Skeletal muscle cell (primary cell): ENCODE results near the gene FGF3.

ENCODE experiments used
- DNase-seq: peaks from one replicate; pipeline ENCODE4 v3.0.0-alpha.2; 2010; ENCODE audit warnings: low read depth
- H3K4me3 ChIP-seq: 2 replicates; pipeline ENCODE4 v1.5.1; 2011; ENCODE audit warnings: low read depth, mild to moderate bottlenecking, control low read depth, low read length, moderate library complexity

The FGF3 gene

DNA sequence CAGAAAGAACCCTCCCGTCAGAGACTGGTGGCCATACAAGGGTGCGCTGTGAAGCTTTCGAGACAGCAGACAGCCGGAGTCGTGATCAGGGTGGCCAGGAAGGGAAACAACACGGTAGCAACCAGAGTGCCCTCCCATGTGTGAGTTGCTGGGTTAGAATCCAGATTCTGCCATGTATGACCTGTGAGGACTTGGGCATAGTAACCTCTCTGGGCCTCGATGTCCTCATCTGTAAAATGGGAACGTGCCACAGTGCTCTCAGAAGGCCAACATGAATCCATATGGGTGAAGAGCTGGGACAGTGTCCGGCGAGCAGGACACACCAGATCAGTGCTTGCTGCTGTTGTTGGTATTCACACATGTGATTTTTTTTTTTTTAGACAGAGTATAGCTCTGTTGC lies 7.6 kb upstream of the FGF3 start:
- DNase-seq = no peak
- no peak overlapping the region for H3K4me3 ChIP-seq

DNA sequence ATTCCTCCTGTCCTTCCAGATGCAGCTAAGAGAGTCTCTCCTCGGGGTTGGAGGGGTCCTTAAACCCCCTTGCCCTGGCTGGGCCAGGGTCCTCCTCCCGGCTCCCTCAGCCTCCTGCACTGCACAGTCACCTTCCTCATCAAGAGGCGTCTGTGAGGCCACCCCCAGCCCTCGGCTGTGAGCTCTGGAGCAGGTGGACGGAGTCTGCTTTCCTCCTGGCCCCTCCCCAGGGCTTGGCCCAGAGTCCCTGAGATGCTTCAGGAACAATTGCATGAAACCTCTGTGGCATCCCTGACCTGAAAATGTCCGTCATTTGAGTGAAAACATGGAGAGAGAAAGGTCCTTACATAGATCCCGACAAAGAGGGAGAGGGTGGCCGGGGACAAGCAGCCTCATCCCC lies 6.7 kb upstream of the FGF3 start:
- DNase-seq = no peak
- no peak overlapping the region for H3K4me3 ChIP-seq

DNA sequence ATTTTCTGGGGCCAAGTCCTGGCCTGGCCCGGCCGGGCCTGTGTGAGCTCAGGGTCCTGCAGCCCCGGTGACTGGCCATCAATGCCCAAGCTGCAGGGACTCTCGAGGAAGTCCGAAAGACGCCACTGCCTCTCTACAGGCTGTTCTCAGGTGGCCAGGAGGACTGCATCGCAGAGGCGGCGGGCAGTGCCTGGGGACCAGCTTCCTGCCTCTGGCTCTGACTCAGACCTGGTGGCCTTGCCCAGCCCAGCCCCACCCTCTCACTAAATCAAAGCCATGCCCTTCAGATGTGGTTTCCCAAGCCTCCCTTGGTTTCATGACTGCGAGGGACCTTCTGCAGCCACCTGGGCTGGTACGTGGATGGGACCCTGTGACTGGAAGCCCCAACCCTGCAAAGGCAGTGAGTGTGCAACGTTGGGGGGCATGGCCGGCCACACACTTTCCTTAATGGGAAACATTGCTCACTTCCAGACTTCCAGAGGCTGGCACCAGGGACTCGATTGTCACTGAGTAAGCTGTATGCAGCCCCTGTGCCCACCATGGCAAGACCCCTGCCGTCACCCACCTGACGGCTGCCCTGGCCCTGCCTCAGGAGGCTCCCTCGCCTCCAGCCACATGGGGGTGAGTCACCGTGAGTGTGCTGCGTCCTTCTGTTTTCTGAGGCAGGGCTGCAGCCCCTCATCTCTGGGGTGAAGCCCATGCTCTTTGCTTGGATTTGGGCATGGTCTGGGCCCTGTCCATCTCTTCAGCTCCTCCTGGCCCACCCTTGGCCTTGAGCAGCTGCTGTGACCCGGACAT lies 6.0 kb upstream of the FGF3 start:
- DNase-seq = no peak
- no peak overlapping the region for H3K4me3 ChIP-seq

DNA sequence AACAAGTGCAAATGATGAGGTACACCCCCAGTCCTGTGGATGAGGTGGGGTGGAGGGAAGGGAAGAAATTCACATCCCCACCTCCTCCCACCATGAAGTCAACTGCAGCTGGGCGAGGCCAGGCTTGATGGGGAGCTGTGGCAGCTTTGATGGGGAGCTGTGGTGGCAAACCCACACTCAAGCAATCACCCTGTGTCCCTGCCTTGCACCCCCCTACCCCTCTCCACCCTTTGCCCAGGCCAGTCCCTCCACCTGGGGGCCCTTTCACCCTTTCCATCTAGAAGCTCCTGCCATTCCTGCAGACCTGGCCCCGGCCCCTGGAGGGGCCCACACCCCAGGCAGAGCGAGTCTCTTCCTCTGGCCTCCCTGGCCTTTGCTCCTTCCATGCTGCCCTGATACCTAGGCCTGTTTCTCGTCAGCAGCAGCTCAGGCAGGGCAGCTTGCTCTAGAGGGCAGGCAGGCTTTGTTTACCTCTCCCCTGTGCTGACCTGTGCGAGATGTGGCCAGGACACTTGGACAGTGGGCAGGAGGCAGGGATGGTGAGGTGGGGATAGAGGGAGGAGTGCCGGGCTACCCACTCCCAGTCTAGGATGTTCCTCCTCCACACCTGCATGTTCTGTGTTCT lies 4.5 kb upstream of the FGF3 start:
- no peak for DNase-seq
- H3K4me3 ChIP-seq = no peak overlapping the region

DNA sequence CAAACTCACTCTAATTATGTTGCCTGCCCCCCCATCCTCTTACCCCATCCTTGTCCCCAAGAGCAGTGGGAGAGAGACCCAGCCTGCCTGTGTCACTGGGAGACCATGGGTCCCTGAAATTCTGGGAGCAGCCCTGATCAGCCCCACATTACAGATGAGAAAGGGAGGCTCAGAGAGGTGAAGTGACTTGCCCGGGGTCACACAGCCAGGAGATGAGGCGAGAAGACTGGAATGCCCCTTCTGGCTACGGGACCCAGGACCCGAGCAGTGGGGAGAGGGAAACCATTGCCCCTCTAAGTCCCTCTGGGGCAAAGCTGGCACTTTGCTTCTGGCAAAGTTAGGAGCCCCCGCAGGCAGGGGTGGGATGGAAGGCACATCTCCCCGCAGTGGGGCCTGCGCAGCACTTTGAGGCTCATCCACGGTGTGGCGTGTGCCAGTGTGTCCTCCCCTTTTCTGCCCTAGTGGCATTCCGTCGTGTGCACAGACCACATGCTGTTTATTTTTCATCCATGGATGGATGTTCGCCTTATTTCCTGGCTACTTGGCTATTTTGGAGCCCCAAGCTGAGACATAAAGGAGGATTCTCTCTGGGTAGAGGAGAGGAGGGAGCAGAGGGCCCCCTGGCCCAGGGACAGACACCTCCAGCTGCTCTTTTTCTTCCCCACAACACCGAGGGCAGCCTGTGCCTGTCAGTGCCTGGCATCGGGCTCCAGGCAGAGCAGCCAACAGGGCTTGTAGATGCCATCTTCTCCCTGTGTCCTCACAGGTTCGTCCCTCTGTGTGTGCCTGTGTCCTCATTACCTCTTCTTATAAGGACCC lies 3.7 kb upstream of the FGF3 start:
- H3K4me3 ChIP-seq = no peak overlapping the region
- no peak for DNase-seq

DNA sequence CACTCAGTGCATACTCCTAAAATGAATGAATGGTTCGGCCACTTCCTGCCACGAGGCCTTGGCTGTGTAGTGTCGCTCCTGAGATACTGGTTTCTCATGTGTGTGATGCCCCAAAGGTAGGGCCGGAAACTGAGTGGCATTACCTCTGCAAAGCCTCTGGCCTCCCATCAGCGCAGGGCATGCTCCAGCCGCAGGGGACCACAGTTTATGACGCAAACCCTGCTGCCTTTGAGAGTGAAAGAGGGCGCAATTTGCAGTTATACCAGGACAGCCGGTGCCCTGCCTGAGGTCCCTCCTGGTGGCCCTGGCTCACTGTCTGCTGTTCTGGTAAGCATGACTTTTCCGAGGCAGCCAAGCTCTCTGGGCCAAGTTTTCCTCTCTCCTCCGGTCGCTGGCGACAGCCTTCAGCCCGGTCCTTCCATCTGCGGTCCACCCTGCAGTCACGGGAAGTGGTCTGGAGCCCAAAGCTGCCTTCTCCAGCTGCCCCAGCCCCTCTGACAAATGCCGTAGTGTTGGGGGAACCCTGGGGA lies 2.4 kb upstream of the FGF3 start:
- DNase-seq = no peak
- no peak overlapping the region for H3K4me3 ChIP-seq

DNA sequence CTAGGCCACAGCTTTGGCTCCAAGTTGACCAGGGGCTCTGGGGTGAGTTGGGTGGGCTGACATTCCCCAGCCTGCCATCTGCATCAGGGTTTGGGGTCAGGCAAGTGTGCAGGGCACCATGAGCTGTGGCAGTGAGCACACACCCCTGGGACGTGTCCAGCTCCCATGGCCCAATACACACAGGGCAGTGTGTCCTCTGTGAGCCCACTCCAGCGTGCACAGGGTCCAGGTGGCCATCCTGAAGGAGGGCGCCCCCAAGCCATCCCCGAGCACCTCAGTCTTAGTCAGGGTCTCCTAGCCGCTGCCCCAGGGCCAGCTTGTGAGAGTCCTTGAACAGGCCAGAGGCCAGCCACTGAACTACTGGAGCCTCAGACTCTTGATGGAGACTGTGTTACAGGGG lies 1.2 kb upstream of the FGF3 start:
- no peak for DNase-seq
- H3K4me3 ChIP-seq = no peak overlapping the region

DNA sequence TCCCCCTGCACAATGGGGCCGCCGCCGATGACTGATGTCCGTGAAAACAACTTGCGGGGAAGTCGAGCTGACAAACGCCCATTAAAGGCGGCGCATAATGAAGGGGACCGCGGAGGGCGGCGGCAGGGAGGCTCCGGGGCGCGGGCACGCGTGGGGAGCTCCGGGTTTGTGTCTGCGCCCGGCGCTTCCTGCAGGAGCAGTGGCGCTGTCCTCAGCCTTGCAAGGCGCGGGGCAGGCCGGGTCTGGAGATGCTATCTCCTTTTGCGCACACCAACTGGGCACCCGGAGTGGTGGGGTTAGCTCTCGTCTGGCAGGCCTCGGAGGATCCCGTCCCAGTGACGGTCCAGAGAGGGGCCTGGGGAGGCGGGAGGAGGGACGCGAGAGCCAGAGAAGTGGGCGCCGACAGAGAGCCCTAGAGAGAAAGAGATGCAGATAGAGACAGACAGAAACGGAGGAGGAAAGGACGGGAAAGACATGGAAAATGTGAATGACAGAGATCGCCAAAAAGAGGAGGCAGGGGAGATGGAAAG lies 390 bp upstream of the FGF3 start:
- H3K4me3 ChIP-seq = no peak overlapping the region

DNA sequence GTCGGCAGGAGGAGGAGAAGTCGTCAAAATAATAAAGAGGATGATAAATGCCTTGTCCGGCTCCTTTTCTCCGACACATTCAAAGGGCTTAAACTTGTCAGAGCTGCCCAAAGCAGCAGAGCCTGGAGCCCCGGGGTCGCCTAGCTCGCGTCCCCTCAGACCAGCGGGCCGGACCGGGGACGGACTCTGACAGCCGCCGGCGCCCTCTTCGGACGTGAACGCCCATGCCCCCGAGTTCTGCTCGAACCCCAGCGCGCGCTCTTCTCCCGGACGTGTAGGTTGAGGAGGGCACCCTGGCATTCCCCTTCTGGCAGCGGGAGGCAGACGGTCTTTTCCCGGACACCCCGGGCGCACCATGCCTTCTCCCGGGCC lies 999 bp downstream of the FGF3 start:
- no peak overlapping the region for H3K4me3 ChIP-seq

More for the DNA sequence above, 390 bp upstream of the FGF3 start:
- no peak for DNase-seq

DNA sequence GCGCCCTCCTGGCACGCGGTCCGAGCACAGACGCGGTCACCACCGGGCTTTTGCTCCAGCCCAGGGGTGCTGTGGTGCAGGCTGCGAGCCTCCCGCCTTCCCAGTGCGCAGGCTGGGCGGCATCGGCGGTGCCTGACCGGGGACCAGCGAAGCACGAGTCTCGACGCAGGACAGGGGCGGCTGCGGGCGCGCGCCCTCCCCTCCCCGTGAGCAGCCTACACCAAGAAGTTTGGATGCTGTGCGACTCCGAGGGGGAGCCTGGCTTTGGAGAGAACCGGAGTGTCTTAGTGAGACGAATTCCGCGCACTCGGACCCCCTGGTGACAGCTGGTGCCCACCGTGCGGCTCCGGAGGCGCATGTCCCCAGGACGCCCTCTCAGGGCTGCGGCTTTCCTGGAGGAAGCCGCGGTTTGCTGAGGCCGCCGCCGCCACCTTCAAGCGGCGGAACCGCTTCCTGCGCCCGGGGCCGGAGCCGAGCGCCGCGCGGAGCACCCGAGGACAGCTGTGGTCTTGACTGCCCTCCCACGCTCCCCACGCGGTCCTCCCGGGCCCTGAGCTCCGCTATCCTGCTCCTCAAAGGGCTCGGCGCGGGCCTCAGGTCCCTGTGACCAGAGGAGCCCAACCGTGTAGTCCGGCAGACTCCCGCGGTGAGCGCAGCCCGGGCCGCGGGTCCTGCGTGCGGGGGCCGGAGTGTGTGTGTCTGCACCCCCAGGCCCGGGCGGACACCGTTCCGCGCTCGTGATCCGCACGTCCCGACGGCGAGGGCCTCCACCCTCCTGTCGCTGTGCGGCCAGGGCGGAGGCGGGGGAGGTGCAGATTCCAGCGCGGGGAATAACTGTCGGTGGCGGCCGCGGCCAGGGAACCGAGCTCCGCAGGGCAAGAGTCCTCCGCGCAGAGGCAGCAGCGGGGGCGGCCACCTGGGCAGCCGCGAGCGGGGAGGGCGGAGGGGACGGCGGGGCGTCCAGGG lies 1.7 kb downstream of the FGF3 start:
- H3K4me3 ChIP-seq = no peak overlapping the region
- DNase-seq = no peak

More for the DNA sequence above, 999 bp downstream of the FGF3 start:
- DNase-seq = no peak

DNA sequence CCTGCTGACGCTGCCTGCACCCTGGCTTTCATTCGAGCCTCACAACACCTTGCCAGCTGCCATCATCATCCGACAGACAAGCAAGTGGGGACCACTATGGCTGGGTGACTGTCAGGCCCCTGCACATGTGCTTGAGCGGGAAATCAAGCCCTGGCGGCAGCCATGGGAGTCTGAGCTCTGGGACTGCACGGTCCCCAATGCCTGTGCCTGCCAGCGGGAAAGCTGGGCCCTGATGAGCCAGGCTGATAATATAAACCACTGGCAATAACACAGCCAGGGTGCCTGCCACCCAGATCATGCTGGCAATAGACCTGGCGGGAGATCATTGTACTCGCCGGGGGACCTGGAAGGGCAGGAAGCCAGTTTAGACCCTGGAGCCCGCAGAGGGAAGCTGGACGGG lies 2.5 kb downstream of the FGF3 start:
- no peak for DNase-seq
- no peak overlapping the region for H3K4me3 ChIP-seq

DNA sequence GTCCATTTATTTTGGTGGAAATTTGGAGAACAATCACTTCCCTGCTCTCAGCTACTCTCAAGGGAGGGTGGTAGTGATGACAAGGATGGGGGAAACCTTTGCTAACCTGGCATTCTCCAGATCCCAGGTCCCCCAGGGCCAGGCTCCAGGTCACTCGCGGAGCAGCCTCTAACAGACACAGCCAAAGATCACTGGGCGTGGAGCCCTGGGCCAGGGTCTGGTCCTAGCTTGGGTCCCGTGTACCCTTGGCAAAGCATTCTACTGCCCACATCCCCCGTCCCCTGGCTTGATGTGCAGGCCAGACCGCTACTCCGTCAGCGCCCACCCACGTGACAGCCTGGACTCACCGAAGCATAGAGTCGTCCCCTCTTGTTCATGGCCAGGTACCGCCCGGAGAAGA lies 3.2 kb downstream of the FGF3 start:
- no peak overlapping the region for H3K4me3 ChIP-seq
- no peak for DNase-seq

DNA sequence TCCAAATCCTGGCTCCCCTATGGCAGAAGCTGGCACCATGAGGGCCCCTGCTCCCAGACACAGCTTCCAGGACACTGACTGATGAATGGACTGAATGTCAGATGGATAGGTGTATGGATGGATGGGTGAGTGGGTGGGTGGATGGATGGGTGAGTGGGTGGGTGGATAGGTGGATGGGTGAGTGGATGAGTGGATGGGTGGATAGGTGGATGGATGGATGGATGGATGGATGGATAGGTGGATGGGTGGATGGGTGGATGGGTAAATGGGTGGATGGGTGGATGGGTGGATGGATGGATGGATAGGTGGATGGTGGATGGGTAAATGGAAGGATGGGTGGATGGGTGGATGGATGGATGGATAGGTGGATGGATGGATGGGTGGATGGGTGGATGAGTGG lies 4.3 kb downstream of the FGF3 start:
- no peak for DNase-seq
- no peak overlapping the region for H3K4me3 ChIP-seq

DNA sequence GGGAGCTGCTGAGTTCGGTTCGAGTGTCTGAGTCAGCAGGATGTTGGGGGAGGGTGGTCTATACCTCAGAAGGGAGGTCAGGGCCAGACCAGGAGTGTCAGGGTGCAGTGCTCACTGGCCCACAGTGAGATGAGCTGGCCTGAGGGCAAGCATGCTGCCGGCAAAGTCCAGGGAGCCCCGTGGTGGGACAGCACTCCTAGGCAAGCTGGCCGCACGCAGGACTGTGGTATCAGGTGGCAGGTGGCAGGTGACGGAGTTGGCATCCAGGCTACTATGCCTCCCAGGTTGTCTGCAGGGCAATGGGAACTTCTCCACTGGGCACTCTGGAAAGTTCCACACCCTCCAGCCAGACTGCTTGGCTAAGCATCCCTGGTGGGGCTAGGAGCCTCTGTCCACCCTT lies 4.8 kb downstream of the FGF3 start:
- no peak for DNase-seq
- H3K4me3 ChIP-seq = no peak overlapping the region

DNA sequence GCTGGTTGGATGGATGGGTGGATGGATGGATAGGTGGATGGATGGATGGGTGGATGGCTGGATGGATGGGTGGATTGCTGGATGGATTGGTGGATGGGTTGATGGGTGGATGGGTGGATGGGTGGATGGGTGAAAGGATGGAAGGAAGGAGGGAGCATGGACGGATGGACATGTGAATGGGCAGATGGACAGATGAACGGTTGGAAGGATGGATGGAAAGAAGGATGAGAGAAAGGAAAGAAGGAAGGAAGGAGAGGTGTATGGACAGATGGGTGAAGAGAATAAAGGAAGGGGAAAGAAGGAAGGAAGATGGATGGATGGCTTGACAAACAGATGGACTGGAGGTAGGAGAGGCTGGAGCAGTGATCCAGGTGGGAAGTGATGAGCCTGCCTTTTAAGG lies 5.4 kb downstream of the FGF3 start:
- no peak for DNase-seq
- no peak overlapping the region for H3K4me3 ChIP-seq

DNA sequence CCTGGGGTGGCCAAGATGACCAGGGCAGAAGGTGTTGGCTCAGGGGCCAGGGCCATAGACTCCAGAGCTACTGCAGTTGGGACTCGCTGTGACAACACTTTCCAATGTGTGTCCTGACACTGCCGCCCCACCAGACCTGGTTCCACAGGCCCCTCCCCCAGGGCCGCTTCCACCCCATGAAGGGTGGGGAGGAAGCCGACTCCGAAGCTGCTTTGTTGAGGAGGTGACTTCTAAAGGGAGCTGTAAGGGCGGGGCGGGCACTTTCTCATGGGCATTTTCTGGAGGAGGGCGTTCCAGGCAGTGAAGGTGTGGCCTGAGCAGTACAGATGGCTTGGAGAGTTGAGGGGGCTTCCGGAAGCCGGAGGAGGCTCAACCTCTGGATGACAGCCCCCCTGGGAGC lies 6.3 kb downstream of the FGF3 start:
- no peak for DNase-seq
- H3K4me3 ChIP-seq = no peak overlapping the region

DNA sequence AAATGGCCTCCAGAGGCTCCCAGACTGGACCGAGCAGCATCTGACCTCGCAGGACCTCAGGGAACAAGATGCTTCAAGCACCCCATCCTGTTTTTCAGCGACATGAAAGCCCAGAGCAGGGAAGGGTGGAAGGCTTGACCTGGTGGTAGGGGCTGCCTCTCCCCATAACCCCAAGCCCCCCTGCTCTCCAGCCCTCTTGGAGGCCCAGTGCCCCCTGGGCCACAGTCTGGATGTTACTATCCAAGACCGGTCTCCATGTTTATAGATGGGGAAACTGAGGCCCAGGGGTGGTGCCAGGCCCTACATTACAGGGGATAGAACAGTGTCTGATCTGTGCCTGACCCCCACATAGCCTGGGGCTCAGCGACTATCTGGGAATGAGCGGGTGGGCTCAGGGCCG lies 7.0 kb downstream of the FGF3 start:
- H3K4me3 ChIP-seq = no peak overlapping the region
- DNase-seq = no peak

DNA sequence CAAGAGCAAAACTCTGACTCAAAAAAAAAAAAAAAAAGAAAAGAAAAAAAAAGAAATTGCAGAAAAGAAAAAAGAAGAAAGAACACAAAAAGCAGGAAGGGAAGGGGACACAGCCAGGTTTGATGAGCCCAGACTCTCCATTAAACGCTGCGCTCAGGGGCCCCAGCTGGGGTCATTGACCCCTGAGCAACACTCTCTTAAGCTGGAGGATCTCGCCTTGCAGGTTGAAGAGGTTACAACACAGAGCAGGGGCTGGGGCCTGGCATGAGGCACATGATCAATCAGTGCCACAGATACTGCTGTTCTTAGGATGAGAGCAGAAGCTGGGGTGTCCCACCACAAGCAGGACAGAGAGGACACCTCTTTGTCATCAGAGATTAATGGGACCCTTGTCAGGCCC lies 7.8 kb downstream of the FGF3 start:
- no peak overlapping the region for H3K4me3 ChIP-seq
- no peak for DNase-seq
